Measurements from ENCODE around the gene TPST1.
A peak's percentile ranks its signal among the peaks of the same experiment; 100 is the strongest.

Gene TPST1

GRCh38 chr7:66269978-66270377, 64.8 kb downstream of the TPST1 start:
- FAIRE-seq, result no peak
- no peak for DNase-seq (ENCODE audit: insufficient read length, low spot score)
- no peak for TF ChIP-seq POLR2A (IDR thresholded peaks at IDR 0.05; ENCODE audit: low read depth, low read length)

- DNase-seq (ENCODE audit: insufficient read length, low spot score) (no peak), FAIRE-seq (no peak)
- TF ChIP-seq POLR2A (IDR thresholded peaks at IDR 0.05; ENCODE audit: low read depth, low read length), result no peak
Observed at GRCh38 chr7:66272321-66272720, 67.2 kb downstream of the TPST1 start.

- no peak for DNase-seq (ENCODE audit: insufficient read length, low spot score)
- TF ChIP-seq POLR2A (IDR thresholded peaks at IDR 0.05; ENCODE audit: low read depth, low read length), result no peak
- no peak for FAIRE-seq
Observed at GRCh38 chr7:66276363-66276762, 71.2 kb downstream of the TPST1 start.

GRCh38 chr7:66277492-66277891, 72.4 kb downstream of the TPST1 start:
- FAIRE-seq (no peak), DNase-seq (ENCODE audit: insufficient read length, low spot score) (no peak)
- TF ChIP-seq POLR2A (IDR thresholded peaks at IDR 0.05; ENCODE audit: low read depth, low read length), result no peak

- DNase-seq (ENCODE audit: insufficient read length, low spot score) (no peak), FAIRE-seq (no peak)
- no peak for TF ChIP-seq POLR2A (IDR thresholded peaks at IDR 0.05; ENCODE audit: low read depth, low read length)
Observed at GRCh38 chr7:66279912-66280311, 74.8 kb downstream of the TPST1 start.

- FAIRE-seq (peak; percentile 97), DNase-seq (ENCODE audit: insufficient read length, low spot score) (peak; percentile 44)
- TF ChIP-seq POLR2A (IDR thresholded peaks at IDR 0.05; ENCODE audit: low read depth, low read length), result no peak
Observed at GRCh38 chr7:66281678-66282590, 76.8 kb downstream of the TPST1 start.

GRCh38 chr7:66282591-66282935, 77.4 kb downstream of the TPST1 start:
- DNase-seq (ENCODE audit: insufficient read length, low spot score) (no peak), FAIRE-seq (no peak)
- no peak for TF ChIP-seq POLR2A (IDR thresholded peaks at IDR 0.05; ENCODE audit: low read depth, low read length)

- no peak for TF ChIP-seq POLR2A (IDR thresholded peaks at IDR 0.05; ENCODE audit: low read depth, low read length)
- FAIRE-seq (peak; percentile 45), DNase-seq (ENCODE audit: insufficient read length, low spot score) (peak; percentile 40)
Observed at GRCh38 chr7:66283003-66283920, 78.1 kb downstream of the TPST1 start.

GRCh38 chr7:66296001-66296521, 90.9 kb downstream of the TPST1 start:
- TF ChIP-seq POLR2A (IDR thresholded peaks at IDR 0.05; ENCODE audit: low read depth, low read length), result no peak
- no peak for FAIRE-seq
- no peak for DNase-seq (ENCODE audit: insufficient read length, low spot score)

- no peak for DNase-seq (ENCODE audit: insufficient read length, low spot score)
- TF ChIP-seq POLR2A (IDR thresholded peaks at IDR 0.05; ENCODE audit: low read depth, low read length), result no peak
- FAIRE-seq, result peak; percentile 71
Observed at GRCh38 chr7:66296557-66296956, 91.4 kb downstream of the TPST1 start.

- DNase-seq (ENCODE audit: insufficient read length, low spot score), result no peak
- peak; percentile 64 for FAIRE-seq
- no peak for TF ChIP-seq POLR2A (IDR thresholded peaks at IDR 0.05; ENCODE audit: low read depth, low read length)
Observed at GRCh38 chr7:66297579-66297978, 92.4 kb downstream of the TPST1 start.

GRCh38 chr7:66301249-66301648, 96.1 kb downstream of the TPST1 start:
- no peak for DNase-seq (ENCODE audit: insufficient read length, low spot score)
- FAIRE-seq, result no peak
- TF ChIP-seq POLR2A (IDR thresholded peaks at IDR 0.05; ENCODE audit: low read depth, low read length), result no peak

- no peak for FAIRE-seq
- no peak for TF ChIP-seq POLR2A (IDR thresholded peaks at IDR 0.05; ENCODE audit: low read depth, low read length)
- no peak for DNase-seq (ENCODE audit: insufficient read length, low spot score)
Observed at GRCh38 chr7:66301737-66302136, 96.6 kb downstream of the TPST1 start.
